Measurements from ENCODE around the gene SP100. TPM values are rescaled to one million over a fixed set of nuclear protein-coding genes. Genes with fewer than 3 reads are reported as not detected.

SP100 gene
- total and polyA plus RNA-seq, 2 of the 8 experiments (the other 6 are each of a cell fraction or from before 2014, with no cell fraction given) = 0.06 to 1.1 TPM

DNA sequence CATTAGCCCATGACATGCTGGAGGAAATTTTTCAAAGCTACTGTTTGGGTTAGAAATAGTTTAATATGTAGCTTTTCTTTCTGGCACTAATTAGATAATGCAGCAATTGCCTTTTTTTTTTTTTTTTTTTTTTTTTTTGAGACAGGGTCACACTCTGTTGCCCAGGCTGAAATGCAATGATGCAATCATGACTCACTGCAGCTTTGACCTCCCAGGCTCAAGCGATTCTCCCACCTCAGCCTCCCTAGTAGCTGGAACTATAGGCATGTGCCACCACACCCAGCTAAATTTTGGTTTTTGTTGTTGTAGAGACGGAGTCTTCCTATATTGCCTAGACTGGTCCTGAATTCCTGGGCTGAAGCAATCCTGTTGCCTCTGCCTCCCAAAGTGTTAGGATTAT is 136.2 kb downstream of the SP100 start (continued):
- TF ChIP-seq, protein P1, sequence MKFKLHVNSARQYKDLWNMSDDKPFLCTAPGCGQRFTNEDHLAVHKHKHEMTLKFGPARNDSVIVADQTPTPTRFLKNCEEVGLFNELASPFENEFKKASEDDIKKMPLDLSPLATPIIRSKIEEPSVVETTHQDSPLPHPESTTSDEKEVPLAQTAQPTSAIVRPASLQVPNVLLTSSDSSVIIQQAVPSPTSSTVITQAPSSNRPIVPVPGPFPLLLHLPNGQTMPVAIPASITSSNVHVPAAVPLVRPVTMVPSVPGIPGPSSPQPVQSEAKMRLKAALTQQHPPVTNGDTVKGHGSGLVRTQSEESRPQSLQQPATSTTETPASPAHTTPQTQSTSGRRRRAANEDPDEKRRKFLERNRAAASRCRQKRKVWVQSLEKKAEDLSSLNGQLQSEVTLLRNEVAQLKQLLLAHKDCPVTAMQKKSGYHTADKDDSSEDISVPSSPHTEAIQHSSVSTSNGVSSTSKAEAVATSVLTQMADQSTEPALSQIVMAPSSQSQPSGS (IDR thresholded peaks at IDR 0.05; ENCODE audit: low read length) = no peak
- TF ChIP-seq YY1 (IDR thresholded peaks at IDR 0.05; ENCODE audit: low read depth, low read length) (no peak), HDAC6 (IDR thresholded peaks at IDR 0.05; ENCODE audit: low read depth, low read length) (no peak)
